ENCODE data around the gene ALLC. TPM values are rescaled to one million over a fixed set of nuclear protein-coding genes. Genes with fewer than 3 reads are reported as not detected.

Gene ALLC
- total and polyA plus RNA-seq, 2 donors (not counting 1 experiment from before 2014, with no cell fraction given), result not detected

DNA sequence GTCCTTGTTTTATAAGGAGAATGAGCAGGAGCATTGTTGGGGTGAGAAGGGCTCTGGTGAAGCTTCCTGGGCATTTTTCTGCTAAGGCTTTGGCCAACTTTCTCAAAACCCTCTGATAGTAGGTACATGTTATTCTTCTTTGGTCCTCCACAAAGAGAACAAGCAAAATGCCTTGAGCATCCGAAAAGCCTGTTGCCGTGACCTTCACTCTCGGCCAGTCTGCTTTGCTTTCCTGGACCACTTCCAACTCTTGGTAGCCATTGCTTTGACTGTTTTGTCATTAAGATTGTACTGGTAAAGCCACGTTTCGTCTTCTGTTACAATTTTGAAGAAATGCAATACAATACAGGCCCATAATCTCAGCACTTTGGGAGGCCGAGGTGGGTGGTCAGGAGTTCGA, 27.4 kb upstream of the ALLC start:
- Histone ChIP-seq H2AFZ (ENCODE audit: low read length) (no peak overlapping the region), H3K4me3 (replicated peaks in 1 of 4; ENCODE audit: control extremely low read depth in 1 of 4, insufficient read depth in 1 of 4, low read depth in 3 of 4, low read length in 4 of 4) (no peak overlapping the region), H3K79me2 (ENCODE audit: control insufficient read depth, insufficient read depth, low read length) (no peaks in the 10 kb centered on the region), H3K27me3 (ENCODE audit: control insufficient read depth, insufficient read depth, low read length) (no peaks in the 10 kb centered on the region), H3K9ac (ENCODE audit: insufficient read depth, low read length) (no peak overlapping the region), H3K9me3 (ENCODE audit: control insufficient read depth, insufficient read depth, low read depth, low read length) (no peaks in the 10 kb centered on the region), H3K4me2 (ENCODE audit: extremely low read depth, insufficient read depth, low read length) (no peak overlapping the region), H3K27ac (ENCODE audit: insufficient read depth, low read length) (no peak overlapping the region), H3K36me3 (ENCODE audit: control insufficient read depth, insufficient read depth, low read length) (no peaks in the 10 kb centered on the region), H3K4me1 (ENCODE audit: control insufficient read depth, extremely low read depth, insufficient read depth, low read length) (no peaks in the 10 kb centered on the region), H4K20me1 (ENCODE audit: control insufficient read depth, extremely low read depth, insufficient read depth, low read length) (no peaks in the 10 kb centered on the region)
- DNase-seq (ENCODE audit: low read depth in 2 of 2), result no peak
- TF ChIP-seq EZH2 (IDR thresholded peaks at IDR 0.05; ENCODE audit: low read length, missing control alignments) (no peak), CTCF (conservative IDR thresholded peaks at IDR 0.05 in 1 of 2, IDR thresholded peaks at IDR 0.05 in 1 of 2; ENCODE audit: low read depth in 1 of 2, low read length in 2 of 2) (no peak)

GRCh38 chr2:3631161-3631850, 26.7 kb upstream of the ALLC start:
- DNase-seq (ENCODE audit: low read depth in 2 of 2), result no peak
- no peaks in the 10 kb centered on the region for H3K4me1 ChIP-seq (ENCODE audit: control insufficient read depth, extremely low read depth, insufficient read depth, low read length)
- H3K9ac ChIP-seq (ENCODE audit: insufficient read depth, low read length), result no peak overlapping the region
- no peak overlapping the region for H3K4me3 ChIP-seq (replicated peaks in 1 of 4; ENCODE audit: control extremely low read depth in 1 of 4, insufficient read depth in 1 of 4, low read depth in 3 of 4, low read length in 4 of 4)
- no peaks in the 10 kb centered on the region for H3K9me3 ChIP-seq (ENCODE audit: control insufficient read depth, insufficient read depth, low read depth, low read length)
- H4K20me1 ChIP-seq (ENCODE audit: control insufficient read depth, extremely low read depth, insufficient read depth, low read length), result no peaks in the 10 kb centered on the region
- no peaks in the 10 kb centered on the region for H3K27me3 ChIP-seq (ENCODE audit: control insufficient read depth, insufficient read depth, low read length)
- no peak for TF ChIP-seq EZH2 (IDR thresholded peaks at IDR 0.05; ENCODE audit: low read length, missing control alignments)
- no peak for TF ChIP-seq CTCF (conservative IDR thresholded peaks at IDR 0.05 in 1 of 2, IDR thresholded peaks at IDR 0.05 in 1 of 2; ENCODE audit: low read depth in 1 of 2, low read length in 2 of 2)
- H3K4me2 ChIP-seq (ENCODE audit: extremely low read depth, insufficient read depth, low read length), result no peak overlapping the region
- H3K79me2 ChIP-seq (ENCODE audit: control insufficient read depth, insufficient read depth, low read length), result no peaks in the 10 kb centered on the region
- no peak overlapping the region for H3K27ac ChIP-seq (ENCODE audit: insufficient read depth, low read length)
- no peaks in the 10 kb centered on the region for H3K36me3 ChIP-seq (ENCODE audit: control insufficient read depth, insufficient read depth, low read length)
- no peak overlapping the region for H2AFZ ChIP-seq (ENCODE audit: low read length)

- TF ChIP-seq EZH2 (IDR thresholded peaks at IDR 0.05; ENCODE audit: low read length, missing control alignments) (no peak), CTCF (conservative IDR thresholded peaks at IDR 0.05 in 1 of 2, IDR thresholded peaks at IDR 0.05 in 1 of 2; ENCODE audit: low read depth in 1 of 2, low read length in 2 of 2) (no peak)
- H3K27me3 ChIP-seq (ENCODE audit: control insufficient read depth, insufficient read depth, low read length), result no peaks in the 10 kb centered on the region
- H3K4me2 ChIP-seq (ENCODE audit: extremely low read depth, insufficient read depth, low read length), result no peak overlapping the region
- DNase-seq (ENCODE audit: low read depth in 2 of 2), result no peak
- H3K9ac ChIP-seq (ENCODE audit: insufficient read depth, low read length), result no peak overlapping the region
- no peaks in the 10 kb centered on the region for H3K36me3 ChIP-seq (ENCODE audit: control insufficient read depth, insufficient read depth, low read length)
- no peak overlapping the region for H2AFZ ChIP-seq (ENCODE audit: low read length)
- H3K79me2 ChIP-seq (ENCODE audit: control insufficient read depth, insufficient read depth, low read length), result no peaks in the 10 kb centered on the region
- no peaks in the 10 kb centered on the region for H4K20me1 ChIP-seq (ENCODE audit: control insufficient read depth, extremely low read depth, insufficient read depth, low read length)
- no peaks in the 10 kb centered on the region for H3K4me1 ChIP-seq (ENCODE audit: control insufficient read depth, extremely low read depth, insufficient read depth, low read length)
- H3K27ac ChIP-seq (ENCODE audit: insufficient read depth, low read length), result no peak overlapping the region
- H3K9me3 ChIP-seq (ENCODE audit: control insufficient read depth, insufficient read depth, low read depth, low read length), result no peaks in the 10 kb centered on the region
- no peak overlapping the region for H3K4me3 ChIP-seq (replicated peaks in 1 of 4; ENCODE audit: control extremely low read depth in 1 of 4, insufficient read depth in 1 of 4, low read depth in 3 of 4, low read length in 4 of 4)
These were observed 25.9 kb upstream of the ALLC start for GRCh38 chr2:3631851-3632659.
